HG03460 (cell line): ENCODE data around the gene DHX34.
"Not testable (repeated sequence)": the region's sequence is repeated elsewhere in the genome, so short reads cannot be mapped to it uniquely, and the experiment has no call there.

Experiments used
- ATAC-seq: cut with Tn5 transposase; IDR thresholded peaks from one replicate; pipeline ENCODE4 v1.9.1; 2021; ENCODE audit not compliant: unreplicated experiment

DHX34 gene

GRCh38 chr19:47387623-47388022, 38.5 kb downstream of the DHX34 start:
- not testable (repeated sequence) for ATAC-seq

DNA sequence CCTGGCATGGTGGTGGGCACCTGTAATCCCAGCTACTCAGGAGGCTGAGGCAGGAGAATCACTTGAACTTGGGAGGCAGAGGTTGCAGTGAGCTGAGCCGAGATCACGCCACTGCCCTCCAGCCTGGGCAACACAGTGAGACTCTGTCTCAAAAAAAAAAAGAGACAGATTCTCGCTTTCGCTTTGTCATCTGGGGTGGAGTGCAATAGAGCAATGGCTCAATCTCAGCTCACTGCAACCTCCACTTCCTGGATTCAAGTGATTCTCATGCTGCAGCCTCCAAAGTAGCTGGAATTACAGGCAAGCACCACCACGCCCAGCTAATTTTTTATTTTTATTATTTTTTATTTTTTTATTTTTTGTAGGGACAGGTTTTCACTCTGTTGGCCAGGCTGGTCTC, 39.6 kb downstream of the DHX34 start:
- ATAC-seq = not testable (repeated sequence)

GRCh38 chr19:47389150-47389556, 40.0 kb downstream of the DHX34 start:
- ATAC-seq = no peak

- no peak for ATAC-seq
These were observed 41.7 kb downstream of the DHX34 start for GRCh38 chr19:47390533-47391488.

DNA sequence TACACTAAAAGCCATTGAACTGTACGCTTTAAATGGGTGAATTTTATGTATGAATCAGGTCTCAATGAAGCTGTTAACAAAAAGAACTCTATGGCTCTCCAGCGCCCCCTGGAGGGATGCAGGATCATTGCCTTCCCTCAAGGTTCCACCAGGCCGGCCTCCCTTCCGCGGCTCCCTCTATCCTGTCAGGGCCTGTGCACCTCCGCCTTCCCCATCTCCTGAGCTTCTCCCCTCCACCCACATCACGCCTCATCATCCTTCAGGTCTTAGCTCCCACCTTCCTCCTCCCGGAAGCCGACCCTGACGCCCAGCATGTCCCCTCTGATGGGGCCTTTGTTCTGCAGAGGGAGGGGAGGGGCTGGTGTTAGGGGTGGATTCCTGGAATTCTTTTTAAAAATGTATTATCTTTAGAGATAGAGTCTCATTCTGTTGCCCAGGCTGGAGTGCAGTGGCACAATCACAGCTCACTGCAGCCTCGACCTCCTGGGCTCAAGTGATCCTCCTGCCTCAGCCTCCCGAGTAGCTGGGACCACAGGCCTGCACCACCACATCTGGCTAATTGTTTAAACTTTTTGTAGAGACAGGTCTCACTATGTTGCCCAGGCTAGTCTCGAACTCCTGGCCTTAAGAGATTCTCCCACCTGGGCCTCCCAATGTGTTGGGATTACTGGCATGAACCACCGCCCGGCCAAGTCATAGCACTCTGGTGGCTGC, 42.6 kb downstream of the DHX34 start:
- ATAC-seq = no peak

DNA sequence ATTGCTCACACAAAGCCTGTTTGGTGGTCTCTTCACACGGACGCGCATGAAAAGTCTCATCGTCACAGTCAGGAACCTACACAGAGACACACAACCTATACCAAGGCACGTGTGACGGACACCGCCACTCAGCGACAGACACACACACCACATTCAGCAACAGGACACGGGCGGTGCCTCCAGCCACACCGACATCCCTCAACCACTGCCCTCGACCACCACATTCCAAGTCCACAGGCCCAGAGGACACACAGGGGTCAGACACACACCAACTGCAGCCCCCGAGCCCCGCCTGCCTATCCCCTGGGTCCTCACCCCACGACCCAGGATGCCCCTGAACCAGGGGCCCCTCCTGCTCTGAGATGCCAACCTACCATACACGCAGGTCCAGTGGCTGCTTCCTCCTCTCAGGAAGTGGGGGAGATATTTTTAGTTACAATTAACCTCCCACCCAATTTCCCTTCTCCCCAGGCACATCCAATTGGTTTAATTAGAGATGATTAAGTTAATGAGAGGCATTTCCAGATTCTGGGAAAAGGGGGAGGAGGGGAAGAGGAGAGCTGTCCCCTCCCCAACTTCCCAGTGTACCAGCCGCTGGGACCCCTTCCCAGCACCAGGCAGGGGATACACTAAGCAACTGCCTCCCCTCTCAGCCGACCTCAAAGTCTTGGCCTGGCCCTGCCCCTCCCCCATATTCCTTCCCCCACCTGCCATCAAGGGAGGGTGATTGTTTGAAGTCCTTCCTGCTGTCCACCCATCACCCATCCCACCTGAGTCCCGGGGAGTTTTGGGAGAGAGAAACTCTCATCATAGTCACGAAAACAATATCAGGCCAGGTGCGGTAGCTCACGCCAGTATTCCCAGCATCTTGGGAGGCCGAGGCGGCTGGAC, 49.8 kb downstream of the DHX34 start:
- no peak for ATAC-seq

DNA sequence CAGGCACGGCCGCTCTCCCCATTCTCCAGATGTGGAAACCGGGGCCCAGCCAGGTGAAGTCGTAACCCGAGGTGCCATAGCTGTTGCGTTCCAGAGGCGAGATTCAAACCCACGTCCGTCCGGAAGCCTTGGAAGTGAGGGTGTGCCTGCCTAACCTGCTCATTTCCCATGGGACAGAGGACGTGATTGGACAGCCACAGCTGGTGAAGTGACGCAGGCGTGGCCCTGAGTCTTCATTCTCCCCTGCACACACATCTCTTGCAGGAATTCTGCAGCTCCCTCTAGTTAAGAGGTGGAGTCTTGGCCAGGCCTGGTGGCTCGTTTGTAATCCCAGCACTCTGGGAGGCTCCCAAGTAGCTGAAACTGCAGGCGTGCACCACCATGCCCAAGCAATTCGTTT, 53.4 kb downstream of the DHX34 start:
- no peak for ATAC-seq

DNA sequence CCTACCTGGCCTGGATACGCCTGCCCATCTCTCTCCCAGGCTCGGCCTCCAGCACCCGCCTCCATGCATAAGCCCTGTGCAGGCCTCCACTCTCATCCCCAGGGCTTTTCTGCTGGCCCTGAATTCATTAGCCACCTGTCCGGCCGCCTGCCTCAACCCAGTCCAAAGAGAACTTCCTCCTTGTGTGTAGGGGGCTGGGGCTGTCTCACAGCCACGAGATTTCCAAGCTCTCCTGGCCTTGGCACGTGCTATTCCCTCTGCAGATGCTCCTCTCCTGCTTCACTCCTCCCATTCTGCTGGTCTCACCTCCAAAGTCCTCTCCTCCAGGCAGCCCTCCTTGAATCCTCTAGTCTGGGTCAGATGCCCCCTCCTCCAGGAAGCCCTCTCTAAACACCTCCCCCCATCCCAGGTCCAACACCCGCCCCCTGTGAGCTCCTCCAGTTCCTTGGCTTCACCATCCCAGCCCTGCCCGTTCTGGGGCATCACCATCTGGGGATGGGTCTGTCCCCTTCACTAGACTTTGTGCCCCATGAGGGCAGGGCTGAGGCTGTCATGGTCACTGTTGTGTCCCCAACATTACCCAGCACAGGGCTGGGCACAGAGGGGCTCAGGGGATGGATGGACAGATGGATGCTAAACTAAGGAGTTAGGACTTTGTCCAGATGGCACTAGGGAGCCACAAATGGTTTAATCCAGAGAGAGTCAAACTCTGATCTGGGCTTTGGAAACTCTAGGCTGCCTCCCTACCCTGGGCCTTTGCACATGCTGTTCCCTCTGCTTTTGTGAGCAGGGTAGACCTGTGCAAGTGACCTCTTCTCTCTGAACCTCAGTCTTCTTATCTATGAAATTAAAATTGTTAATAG, 55.5 kb downstream of the DHX34 start:
- ATAC-seq = no peak

DNA sequence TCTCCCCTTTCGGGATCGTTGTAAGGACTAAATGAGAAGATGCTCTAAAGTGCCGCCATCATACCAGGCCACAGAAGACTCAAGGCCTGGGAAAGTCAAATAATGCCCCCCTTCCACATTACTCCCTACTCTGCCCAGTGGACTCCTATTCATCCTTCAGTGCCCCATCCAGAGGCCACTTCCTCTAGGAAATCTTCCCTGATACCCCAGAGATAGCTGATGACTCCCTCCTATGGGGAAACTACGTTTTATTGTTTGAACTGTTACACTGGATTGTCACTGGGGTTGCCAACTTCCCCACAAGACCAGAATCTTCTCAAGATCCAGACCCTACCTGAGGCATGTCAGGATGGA, 56.1 kb downstream of the DHX34 start:
- ATAC-seq = no peak

DNA sequence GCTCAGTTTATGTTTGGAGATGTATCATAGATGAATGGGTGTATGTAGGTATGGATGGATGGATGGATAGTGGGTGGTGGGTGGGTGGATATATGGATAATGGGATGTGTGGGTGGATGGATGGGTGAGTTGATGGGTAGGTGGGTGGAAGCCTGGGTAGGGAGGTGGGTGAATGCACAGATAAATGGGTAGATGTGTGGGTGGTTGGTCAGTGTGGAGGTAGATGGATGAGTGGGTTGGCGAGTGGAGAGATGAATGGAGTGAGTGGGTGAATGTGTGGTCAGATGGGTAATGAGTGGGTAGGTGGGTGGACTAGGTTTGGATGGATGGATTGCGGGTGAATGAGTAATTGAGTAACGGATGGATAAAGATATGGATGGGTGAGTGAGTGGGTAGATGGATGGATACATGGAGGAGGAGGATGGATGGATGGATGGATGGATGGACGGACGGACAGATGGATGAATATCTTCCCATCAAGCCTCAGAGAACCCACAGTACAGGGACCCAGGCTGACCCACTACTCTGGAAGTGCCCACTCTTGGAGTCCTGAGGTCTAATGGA, 56.8 kb downstream of the DHX34 start:
- ATAC-seq = no peak

GRCh38 chr19:47406711-47407416, 57.7 kb downstream of the DHX34 start:
- no peak for ATAC-seq

GRCh38 chr19:47407417-47407774, 58.3 kb downstream of the DHX34 start:
- ATAC-seq = no peak

DNA sequence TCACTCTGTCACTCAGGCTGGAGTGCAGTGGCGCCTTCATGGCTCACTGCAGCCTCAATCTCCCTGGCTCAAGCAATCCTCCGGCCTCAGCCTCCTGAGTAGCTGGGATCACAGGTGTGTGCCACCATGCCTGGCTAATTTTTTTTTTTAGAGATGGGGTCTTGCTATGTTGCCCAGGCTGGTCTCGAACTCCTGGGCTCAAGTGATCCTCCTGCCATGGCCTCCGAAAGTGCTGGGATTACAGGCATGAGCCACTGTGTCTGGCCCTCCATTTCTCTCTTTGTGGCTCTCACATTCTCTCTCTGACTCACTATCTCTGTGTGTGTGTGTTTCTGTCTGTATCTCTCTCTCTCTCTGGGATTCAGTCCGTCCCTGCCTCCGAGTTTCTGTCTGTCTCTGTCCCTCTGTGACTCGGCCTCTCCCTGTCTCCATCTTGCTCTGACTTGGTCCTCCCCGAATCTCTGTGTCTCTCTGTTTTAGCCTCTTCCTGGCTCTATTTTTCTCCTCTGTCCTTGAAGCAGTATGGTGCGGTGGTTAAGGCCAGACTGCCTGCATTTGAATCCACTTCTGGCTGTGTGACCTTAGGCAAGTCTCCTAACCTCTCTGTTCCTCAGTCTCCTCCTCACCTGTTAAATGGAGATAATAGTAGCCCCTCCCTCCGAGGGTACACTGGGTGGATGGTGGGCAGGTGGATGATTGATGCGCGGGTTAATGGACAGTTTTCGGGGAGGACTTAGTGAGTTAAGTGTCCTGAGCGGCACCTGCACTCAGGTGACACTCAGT, 59.2 kb downstream of the DHX34 start:
- no peak for ATAC-seq

GRCh38 chr19:47411101-47411500, 62.0 kb downstream of the DHX34 start:
- ATAC-seq = no peak

DNA sequence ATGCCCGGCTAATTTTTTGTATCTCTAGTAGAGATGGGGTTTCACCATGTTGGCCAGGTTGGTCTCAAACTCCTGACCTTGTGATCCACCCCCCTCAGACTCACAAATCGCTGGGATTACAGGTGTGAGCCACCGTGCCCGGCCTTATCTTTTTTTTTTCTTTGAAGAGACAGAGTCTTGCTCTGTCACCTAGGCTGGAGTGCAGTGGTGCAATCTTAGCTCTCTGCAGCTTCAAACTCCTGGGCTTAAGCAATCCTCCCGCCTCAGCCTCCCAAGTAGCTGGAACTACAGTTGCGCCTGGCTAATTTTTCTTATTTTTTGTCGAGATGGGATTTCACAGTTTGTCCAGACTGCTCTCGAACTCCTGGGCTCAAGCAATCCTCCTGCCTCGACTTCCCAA, 62.6 kb downstream of the DHX34 start:
- not testable (repeated sequence) for ATAC-seq

GRCh38 chr19:47413941-47414340, 64.8 kb downstream of the DHX34 start:
- no peak for ATAC-seq

GRCh38 chr19:47414469-47414868, 65.4 kb downstream of the DHX34 start:
- ATAC-seq = no peak

DNA sequence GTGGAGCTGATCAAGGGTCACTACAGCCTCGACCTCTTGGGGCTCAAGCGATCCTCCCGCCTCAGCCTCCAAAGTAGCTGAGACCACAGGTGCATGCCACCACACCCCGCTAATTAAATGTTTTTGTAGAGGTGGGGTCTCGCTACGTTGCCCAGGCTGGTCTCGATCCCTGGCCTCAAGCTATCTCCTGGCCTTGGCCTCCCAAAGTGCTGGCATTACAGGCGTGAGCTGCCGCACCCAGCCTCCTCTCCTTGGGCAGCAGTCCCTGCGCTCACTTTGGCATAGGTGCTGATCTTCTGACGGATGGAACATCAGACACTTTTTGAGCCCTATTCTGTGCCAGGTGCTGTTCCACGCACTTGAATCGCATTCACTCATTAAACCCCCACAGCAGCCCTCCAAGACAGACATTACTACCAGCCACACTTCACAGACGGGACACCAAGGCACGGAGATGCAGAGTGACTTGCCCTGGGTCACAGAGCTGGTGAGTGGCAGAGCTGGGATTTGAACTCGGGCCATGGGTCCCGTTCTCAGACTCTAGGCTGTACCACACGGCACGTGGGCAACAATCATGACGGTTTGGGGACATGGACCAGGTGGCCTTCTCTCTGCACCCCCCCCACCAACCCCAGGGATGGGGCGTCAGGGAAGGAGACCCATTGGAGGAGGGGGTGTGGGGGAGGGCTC, 67.0 kb downstream of the DHX34 start:
- ATAC-seq = no peak
